HUDEP-2 (cell line): ENCODE results near the gene SPHK2.
"Not testable (repeated sequence)": the region's sequence is repeated elsewhere in the genome, so short reads cannot be mapped to it uniquely, and the experiment has no call there.

ENCODE experiments used
- DNase-seq, 76 experiments: peaks; one replicate each; lab custom pipeline; 2025; ENCODE audit not compliant: unreplicated experiment in 76 of 76; lab: John Stamatoyannopoulos, UW

Gene SPHK2

GRCh38 chr19:48619692-48620585, 633 bp downstream of the SPHK2 start:
- peak in 19 of 76 experiments; percentile 17 to 51 (median 34) for DNase-seq

DNA sequence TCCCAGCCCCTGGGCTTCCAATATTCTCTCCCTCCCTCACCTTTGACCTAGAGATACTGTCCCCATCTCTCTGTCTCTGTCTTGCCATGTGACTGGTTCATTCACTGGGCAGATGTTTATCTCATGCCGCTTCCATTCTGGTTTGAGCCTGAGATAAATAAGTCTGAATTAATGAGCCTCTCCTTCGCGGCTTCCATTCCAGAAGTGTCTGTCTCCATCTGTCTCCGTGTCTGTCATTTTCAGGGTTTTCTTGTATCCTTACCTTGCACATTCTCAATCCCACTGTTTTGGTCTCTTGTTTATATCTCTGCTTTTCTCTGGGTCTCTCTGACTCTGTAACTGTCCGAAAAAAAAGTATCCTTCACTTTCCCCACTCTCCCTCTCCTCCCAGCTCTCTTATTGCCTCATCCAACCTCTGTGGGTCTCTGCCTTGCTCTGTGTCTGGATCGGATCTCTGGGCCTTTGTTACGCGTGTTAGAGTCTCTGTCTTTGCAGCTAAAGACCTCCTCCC, 4.3 kb downstream of the SPHK2 start:
- DNase-seq, result peak in 18 of 76 experiments; percentile 14 to 60 (median 39)

- peak in 74 of 76 experiments; percentile 50 to 100 (median 99) for DNase-seq
These were observed 4.8 kb downstream of the SPHK2 start for GRCh38 chr19:48624067-48624594.

GRCh38 chr19:48624791-48625723, 5.8 kb downstream of the SPHK2 start:
- DNase-seq, result no peak

GRCh38 chr19:48625891-48626327, 6.6 kb downstream of the SPHK2 start:
- DNase-seq, result no peak

DNA sequence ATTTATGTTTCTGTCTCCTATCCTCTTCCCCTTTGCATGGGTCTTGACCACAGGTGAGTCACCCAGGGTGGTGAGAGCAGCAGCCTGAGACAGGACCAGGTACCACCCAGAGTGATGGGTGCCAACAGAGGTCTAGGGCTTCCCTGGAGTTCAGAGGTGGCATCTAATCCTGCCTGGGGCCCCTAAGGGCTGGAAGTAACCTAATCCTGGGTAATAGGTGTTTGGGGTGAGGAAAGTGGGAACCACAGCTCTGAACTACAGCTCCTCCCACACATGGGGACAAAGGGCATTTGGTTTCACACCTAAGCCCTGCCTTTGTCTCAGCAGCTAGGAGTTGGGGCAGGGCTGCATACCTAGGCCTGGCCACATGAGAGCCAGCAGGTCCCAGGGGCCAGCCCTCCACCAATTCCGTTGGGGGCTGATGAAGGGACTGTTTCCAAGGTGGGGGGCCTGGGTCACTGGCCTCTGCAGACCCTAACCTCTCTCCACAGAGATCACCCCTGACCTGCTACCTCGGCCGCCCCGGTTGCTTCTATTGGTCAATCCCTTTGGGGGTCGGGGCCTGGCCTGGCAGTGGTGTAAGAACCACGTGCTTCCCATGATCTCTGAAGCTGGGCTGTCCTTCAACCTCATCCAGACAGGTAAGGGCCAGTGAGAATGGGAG, 8.0 kb downstream of the SPHK2 start:
- no peak for DNase-seq

- no peak for DNase-seq
These were observed 8.6 kb downstream of the SPHK2 start for GRCh38 chr19:48627865-48628314.

- DNase-seq, result no peak
These were observed 9.4 kb downstream of the SPHK2 start for GRCh38 chr19:48628486-48629296.

- DNase-seq, result no peak
These were observed 9.9 kb downstream of the SPHK2 start for GRCh38 chr19:48629297-48629598.

GRCh38 chr19:48629599-48630295, 10.4 kb downstream of the SPHK2 start:
- DNase-seq, result peak in 70 of 76 experiments; percentile 52 to 88 (median 78)

- peak in 74 of 76 experiments; percentile 57 to 95 (median 85) for DNase-seq
These were observed 11.2 kb downstream of the SPHK2 start for GRCh38 chr19:48630296-48631063.

DNA sequence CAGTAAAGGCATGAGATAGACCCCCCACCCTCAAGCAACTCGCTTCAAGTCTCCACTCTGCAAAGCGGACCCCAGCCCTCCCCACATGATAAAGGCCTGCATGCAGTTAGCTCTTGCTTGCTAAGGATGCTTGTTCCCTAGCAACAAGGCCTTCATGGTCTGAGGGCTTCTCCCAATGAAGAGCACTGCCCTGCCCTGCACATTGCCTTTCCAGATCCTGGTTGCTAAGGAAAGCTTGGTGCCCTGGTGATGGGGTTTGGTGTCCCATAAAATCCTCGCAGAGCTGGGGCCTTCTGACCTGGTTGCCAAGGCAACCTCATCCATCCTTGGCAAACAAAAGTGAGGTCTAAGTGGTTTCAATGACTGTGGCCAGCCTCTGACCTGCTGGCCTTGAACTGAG, 11.9 kb downstream of the SPHK2 start:
- no peak for DNase-seq

GRCh38 chr19:48632286-48632685, 13.0 kb downstream of the SPHK2 start:
- DNase-seq, result not testable (repeated sequence)

DNA sequence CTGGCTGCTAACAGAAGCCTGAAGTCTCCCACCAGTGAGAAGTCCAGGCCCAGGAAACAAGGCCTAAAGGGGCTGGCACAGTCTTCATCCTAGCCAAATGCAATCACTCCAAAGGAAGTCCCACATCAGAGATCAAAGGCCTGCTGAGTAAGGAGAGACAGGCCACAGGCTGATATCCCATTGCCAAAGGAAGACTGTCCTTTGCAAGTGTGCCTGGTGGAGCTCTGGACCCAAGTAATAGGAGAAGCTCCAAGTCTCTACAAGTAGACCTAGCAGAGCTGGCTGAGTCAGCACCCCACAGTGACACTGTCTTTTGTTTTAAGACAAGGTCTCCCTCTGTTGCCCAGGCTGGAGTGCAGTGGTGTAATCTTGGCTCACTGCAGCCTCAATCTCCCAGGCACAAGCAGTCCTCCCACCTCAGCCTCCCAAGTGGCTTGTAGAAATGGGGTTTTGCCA, 13.4 kb downstream of the SPHK2 start:
- peak in 43 of 76 experiments; percentile 24 to 61 (median 38) for DNase-seq

- DNase-seq, result peak in 5 of 76 experiments; percentile 17 to 43 (median 35)
These were observed 14.1 kb downstream of the SPHK2 start for GRCh38 chr19:48633148-48634035.

- no peak for DNase-seq
These were observed 14.7 kb downstream of the SPHK2 start for GRCh38 chr19:48634036-48634342.
